ENCODE results near the gene STXBP5.

- TF ChIP-seq EZH2 (IDR thresholded peaks at IDR 0.05; ENCODE audit: insufficient read depth, poor library complexity, severe bottlenecking) (no peak), EZH2phosphoT487 (IDR thresholded peaks at IDR 0.05; ENCODE audit: insufficient read depth, low read depth) (no peak)
These were observed 33.9 kb downstream of the STXBP5 start for GRCh38 chr6:147238164-147238563.

All from GM23248 (cell line).